IPS DF 19.7 (cell line): ENCODE measurements around the gene PRIM1.
"Not testable (repeated sequence)": the region's sequence is repeated elsewhere in the genome, so short reads cannot be mapped to it uniquely, and the experiment has no call there.

Experiments
- DNase-seq: peaks from one replicate; pipeline ENCODE4 v3.0.0-alpha.2; 2013; ENCODE audit warnings: low read depth, low spot score

Gene PRIM1

DNA sequence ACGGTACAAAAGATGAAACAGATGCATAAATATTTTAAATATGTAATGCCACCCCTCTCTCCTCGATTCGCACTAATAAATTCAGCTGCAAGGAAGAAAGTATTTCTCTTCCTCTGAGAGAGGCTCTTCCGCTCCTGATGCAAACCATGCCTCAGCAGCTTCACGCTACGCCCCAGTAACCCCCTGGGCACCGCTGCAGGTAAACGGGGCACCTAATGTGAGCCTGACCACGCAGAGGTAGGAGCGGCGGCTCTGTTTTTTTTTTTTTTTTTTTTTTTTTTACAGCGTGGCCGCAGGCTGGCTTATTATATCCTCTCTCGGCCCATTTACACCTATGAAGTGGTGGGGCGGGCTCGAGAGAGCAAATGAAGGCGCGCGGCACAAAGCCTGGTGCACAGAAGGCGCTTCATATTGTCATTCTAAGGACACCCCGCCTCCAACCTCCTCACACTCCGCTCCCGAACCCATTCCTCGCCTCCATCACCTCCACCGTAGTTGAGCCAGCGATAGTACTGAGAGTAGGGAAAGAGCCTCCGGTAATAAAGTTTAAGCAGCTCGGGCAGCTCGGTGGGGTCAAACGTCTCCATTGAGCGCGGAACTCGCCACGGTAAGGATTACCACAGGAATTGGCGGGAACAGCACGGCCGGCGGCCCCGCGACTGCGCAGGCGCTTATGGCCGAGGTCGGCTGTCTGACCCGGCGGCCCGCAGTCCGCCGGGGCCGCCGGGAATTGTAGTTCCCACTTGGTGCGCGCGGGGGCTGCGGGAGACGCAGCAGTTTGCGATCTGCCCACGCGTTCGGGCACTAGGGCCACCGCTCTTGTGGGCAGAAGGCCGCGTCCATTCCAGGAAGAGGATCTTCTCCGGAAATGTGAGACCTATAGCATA is at the start of gene PRIM1:
Gene PRIM1 (minus strand): TSS at position 612 of the 887 bp plus-strand sequence. CDS start 25 bp downstream, at position 587.
- DNase-seq, result no peak

DNA sequence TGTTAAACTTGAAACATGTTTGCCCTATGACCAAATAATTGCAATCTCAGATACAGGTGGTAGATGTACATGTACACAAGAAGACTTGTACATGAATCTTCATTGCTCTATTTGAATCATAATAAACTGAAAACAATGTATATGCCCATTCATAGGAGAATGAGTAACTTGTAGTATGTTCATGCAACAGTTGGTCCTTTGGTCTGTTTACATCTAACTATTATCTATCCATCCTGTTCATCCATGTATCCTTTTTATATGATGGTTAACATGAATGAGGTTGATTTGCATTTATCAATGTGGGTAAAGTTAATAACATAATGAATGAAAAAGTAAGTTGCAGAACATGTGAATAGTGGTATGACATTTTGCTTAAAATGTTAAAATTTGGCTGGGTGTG is 48.1 kb upstream of the PRIM1 start:
- DNase-seq, result no peak

DNA sequence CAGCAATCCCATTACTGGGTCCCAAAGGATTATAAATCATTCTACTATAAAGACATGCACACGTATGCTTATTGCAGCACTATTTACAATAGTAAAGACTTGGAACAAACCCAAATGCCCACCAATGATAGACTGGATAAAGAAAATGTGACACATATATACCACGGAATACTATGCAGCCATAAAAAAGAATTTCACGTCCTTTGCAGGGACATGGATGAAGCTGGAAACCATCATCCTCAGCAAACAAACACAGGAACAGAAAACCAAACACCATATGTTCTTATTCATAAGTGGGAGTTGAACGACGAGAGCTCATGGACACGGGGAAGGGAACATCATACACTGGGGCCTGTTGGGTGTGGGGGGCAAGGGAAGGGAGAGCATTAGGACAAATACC is 47.2 kb upstream of the PRIM1 start:
- not testable (repeated sequence) for DNase-seq

DNA sequence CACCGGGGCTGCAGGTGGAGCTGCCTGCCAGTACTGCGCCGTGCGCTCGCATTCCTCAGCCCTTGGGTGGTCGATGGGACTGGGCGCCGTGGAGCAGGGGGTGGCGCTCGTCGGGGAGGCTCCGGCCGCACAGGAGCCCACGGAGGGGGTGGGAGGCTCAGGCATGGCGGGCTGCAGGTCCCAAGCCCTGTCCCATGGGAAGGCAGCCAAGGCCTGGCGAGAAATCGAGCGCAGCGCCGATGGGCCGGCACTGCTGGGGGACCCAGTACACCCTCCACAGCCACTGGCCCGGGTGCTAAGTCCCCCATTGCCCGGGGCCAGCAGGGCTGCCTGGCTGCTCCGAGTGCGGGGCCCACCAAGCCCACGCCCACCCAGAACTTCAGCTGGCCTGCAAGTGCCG is 43.7 kb upstream of the PRIM1 start:
- not testable (repeated sequence) for DNase-seq

- DNase-seq, result not testable (repeated sequence)
Measured at GRCh38 chr12:56795046-56795562, 43.0 kb upstream of the PRIM1 start.

DNA sequence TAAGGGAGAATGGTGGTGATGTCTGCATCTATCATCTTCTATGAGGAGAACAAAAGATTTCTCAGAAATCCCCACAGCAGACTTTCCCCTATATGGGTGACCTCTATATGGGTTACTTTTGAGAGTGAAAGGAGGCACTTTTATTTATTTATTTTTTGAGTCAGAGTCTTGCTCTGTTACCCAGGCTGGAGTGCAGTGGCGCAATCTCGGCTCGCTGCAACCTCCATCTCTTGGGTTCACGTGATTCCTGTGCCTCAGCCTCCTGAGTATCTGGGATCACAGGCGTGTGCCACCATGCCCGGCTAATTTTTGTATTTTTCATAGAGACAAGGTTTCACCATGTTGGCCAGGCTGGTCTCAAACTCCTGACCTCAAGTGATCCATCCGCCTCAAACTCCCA is 41.0 kb upstream of the PRIM1 start:
- not testable (repeated sequence) for DNase-seq

DNA sequence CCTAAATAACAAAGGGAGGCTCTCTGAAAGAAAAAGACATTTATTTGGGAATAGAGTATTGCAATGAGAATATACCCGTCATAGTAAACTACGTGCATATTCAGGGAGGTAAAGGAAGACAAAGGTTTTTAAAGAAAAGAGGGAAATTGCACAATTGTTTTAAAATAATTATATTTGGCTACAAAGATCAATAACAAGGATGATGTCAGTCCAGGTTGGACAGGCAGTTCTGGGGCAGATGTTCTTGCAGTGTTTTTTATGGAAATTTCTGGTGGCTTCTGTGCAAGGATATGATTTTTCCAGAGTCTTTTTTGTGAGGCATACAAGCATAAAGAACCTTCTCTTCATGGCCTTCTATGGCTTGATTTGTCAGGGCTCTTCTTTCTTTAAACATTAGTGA is 40.6 kb upstream of the PRIM1 start:
- DNase-seq, result no peak

GRCh38 chr12:56789429-56789828 is 37.3 kb upstream of the PRIM1 start:
- not testable (repeated sequence) for DNase-seq

- DNase-seq, result no peak
Measured at GRCh38 chr12:56787498-56787897, 35.4 kb upstream of the PRIM1 start.

DNA sequence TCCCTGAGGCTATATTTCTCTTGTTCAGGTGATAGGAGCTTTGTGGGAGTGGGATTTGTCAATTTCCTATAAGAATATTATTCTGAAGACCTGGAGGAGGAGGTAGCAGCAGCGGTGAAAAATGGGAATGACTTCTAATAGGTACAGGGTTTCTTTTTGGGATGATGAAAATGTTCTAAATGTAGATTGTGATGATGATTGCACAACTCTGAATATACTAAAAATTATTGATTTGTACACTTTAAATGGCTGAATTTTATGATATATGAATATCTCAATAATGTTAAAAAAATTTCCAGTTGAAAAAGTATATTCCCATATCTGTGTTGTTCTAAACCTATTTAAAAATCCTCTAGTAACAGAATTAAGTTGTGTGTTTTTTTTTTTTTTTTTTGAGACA is 33.8 kb upstream of the PRIM1 start:
- no peak for DNase-seq

- DNase-seq, result no peak
Measured at GRCh38 chr12:56785141-56785865, 33.2 kb upstream of the PRIM1 start.

GRCh38 chr12:56781726-56782125 is 29.6 kb upstream of the PRIM1 start:
- DNase-seq, result no peak

- DNase-seq, result no peak
Measured at GRCh38 chr12:56778756-56779155, 26.6 kb upstream of the PRIM1 start.

DNA sequence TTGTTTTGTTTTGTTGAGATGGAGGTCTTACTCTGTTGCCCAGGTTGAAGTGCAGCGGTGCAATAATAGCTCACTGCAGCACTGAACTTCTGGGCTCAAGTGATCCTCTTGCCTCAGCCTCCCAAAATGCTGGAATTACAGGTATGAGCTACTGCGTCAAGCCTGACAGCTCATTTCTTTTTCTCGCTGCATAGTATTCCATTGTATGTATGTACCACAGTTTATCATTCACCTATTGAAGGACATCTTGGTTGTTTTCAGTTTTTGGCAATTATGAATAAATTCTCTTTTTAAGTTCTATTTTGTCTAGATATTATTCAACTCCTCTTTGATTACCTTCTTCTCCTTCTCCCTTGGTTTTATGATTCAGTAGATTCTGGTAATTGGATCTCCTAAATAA is 24.5 kb upstream of the PRIM1 start:
- DNase-seq, result no peak

- no peak for DNase-seq
Measured at GRCh38 chr12:56775638-56776037, 23.5 kb upstream of the PRIM1 start.

- DNase-seq, result no peak
Measured at GRCh38 chr12:56773113-56773512, 21.0 kb upstream of the PRIM1 start.

DNA sequence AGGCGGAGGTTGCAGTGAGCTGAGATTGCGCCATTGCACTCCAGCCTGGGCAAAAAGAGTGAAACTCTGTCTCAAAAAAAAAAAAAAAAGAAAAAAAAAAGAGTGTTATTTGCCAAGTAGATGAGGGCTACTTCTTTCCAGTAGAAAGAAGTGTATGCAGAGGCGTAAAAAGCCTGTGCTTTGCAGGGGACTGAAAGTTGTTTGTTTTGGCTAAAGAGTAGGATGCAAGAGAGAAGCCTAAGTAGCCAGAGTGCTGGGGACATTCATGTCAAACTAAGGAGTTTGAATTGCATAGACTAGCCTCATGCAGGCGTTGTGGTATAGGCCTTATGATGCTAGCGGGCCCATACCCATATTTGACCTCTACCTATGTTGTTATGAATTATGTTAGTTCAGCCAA is 20.5 kb upstream of the PRIM1 start:
- DNase-seq, result no peak

DNA sequence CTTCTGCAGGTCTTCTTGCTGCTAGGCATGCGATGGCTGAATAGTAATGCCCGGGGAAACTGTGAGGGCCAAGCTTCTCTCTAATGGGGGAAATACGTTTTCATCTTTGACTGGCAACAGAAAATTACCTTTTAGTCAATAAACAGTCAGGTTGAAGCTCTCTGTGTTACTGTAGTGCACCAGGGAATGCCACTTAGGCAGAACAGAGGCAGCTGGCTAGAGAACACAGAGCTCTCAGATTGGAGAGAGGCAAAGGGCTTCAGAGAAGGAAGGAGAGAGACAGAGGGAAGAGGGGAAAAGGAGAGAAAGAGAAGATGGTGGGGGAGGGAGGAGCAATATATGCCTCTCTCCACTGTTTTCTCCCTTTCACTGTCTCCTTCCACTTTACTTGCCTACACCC is 17.7 kb upstream of the PRIM1 start:
- DNase-seq, result no peak

DNA sequence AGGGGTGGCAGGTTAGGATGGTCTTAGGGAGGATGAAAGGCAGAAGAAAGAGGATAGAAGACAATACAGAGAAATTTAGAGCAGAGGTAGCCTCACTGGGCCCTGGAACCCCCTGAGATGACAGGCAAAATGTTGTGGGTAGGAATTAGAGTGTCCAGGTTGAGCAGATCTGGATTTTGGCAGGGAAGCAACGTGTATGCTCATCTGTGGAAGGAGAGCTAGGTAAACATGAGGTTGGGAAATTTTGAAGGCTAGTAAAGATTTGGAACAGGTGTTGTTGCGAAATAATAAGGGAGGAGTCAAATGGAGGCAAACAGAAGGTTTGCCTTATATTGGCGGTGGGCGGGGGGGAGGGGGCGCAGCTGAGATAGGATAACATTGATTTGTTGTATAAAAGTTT is 16.3 kb upstream of the PRIM1 start:
- no peak for DNase-seq

GRCh38 chr12:56766535-56766934 is 14.4 kb upstream of the PRIM1 start:
- DNase-seq, result no peak

GRCh38 chr12:56763753-56764657 is 11.9 kb upstream of the PRIM1 start:
- no peak for DNase-seq

DNA sequence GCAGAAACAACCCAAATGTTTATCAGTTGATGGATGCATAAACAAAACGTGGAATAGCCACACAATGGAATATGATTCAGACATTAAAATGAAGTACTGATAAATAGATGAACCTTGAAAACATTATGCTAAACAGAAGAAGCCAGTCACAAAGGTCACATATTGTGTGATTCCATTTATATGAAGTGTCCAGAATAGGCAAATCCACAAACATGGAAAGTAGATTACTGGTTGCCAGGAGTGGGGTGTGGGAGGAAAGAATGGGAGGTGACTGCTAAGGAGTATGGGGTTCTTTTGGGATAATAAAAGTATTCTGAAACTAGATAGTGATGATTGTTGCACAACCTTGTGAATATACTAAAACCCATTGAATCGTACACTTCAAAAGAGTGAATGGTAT is 9.7 kb upstream of the PRIM1 start:
- DNase-seq, result no peak
